Fibroblast of lung (primary cell): ENCODE results near the gene NMNAT3. TPM values are rescaled to one million over a fixed set of nuclear protein-coding genes. Genes with fewer than 3 reads are reported as not detected.

Experiments used
- DNase-seq, 2 donors: peaks; one replicate each; pipeline versions ENCODE4 v3.0.0 to v3.0.0-alpha.2; 2010; ENCODE audit warnings: low read depth in 2 of 2
- H2AFZ ChIP-seq: 2 replicates; pipeline ENCODE4 v1.5.1; 2012; ENCODE audit warnings: low read length, control low read depth, inconsistent platforms
- H3K27ac ChIP-seq: 2 replicates; pipeline ENCODE4 v1.5.1; 2011; ENCODE audit warnings: low read length, control low read depth; ENCODE audit not compliant: insufficient read depth
- H3K27me3 ChIP-seq: 2 replicates; pipeline ENCODE4 v1.5.1; 2011; ENCODE audit warnings: mild to moderate bottlenecking, low read length; ENCODE audit not compliant: control insufficient read depth, insufficient read depth
- H3K36me3 ChIP-seq: 2 replicates; pipeline ENCODE4 v1.5.1; 2011; ENCODE audit warnings: low read length; ENCODE audit not compliant: control insufficient read depth, insufficient read depth
- H3K4me1 ChIP-seq: 2 replicates; pipeline ENCODE4 v1.5.1; 2011; ENCODE audit warnings: low read length; ENCODE audit not compliant: control insufficient read depth, insufficient read depth; ENCODE audit errors: extremely low read depth
- H3K4me2 ChIP-seq: 2 replicates; pipeline ENCODE4 v1.5.1; 2011; ENCODE audit warnings: low read length, control low read depth; ENCODE audit not compliant: insufficient read depth; ENCODE audit errors: extremely low read depth
- H3K4me3 ChIP-seq, 4 experiments: fragments of 200-600 bp in 1 of 4; sonication (generic) in 1 of 4; replicated peaks in 1 of 4; 2 replicates each; pipeline ENCODE4 v1.5.1; 2011 to 2016; ENCODE audit warnings: low read length in 4 of 4, low read depth in 3 of 4, mild to moderate bottlenecking in 3 of 4, control low read depth in 2 of 4, inconsistent platforms in 1 of 4, mixed read lengths in 1 of 4; ENCODE audit not compliant: insufficient read depth in 1 of 4; ENCODE audit errors: control extremely low read depth in 1 of 4
- H3K79me2 ChIP-seq: 2 replicates; pipeline ENCODE4 v1.5.1; 2012; ENCODE audit warnings: mild to moderate bottlenecking, low read length, inconsistent platforms; ENCODE audit not compliant: control insufficient read depth, insufficient read depth
- H3K9ac ChIP-seq: 2 replicates; pipeline ENCODE4 v1.5.1; 2011; ENCODE audit warnings: mild to moderate bottlenecking, low read length, control low read depth; ENCODE audit not compliant: insufficient read depth
- H3K9me3 ChIP-seq: 2 replicates; pipeline ENCODE4 v1.5.1; 2012; ENCODE audit warnings: low read depth, low read length; ENCODE audit not compliant: control insufficient read depth, insufficient read depth
- H4K20me1 ChIP-seq: 2 replicates; pipeline ENCODE4 v1.5.1; 2011; ENCODE audit warnings: low read length; ENCODE audit not compliant: control insufficient read depth, insufficient read depth; ENCODE audit errors: extremely low read depth
- EZH2 ChIP-seq: IDR thresholded peaks from 2 replicates; pipeline ENCODE4 v1.5.1; 2012; ENCODE audit warnings: low read length, control low read depth, mild to moderate bottlenecking; ENCODE audit errors: missing control alignments
- polyA plus RNA-seq, 2 donors: library from polyadenylated mRNA; depleted of rRNA in 1 of 2; stranded (reverse) in 1 of 2; unstranded in 1 of 2; fragments of >200 nt; gene quantifications; 2 replicates each; pipeline ENCODE4 v1.2.1, GENCODE V29; 2011 to 2012; ENCODE audit warnings: missing spikeins in 1 of 2
- total RNA-seq: library from RNA; depleted of rRNA; stranded (reverse); fragments of >200 nt; gene quantifications from 2 replicates; pipeline ENCODE4 v1.2.1, GENCODE V29; 2014
- TF ChIP-seq, protein P1 (sequence below), 2 donors: IDR thresholded peaks in 1 of 2; conservative IDR thresholded peaks in 1 of 2; 1 replicate in 1 of 2; 2 replicates in 1 of 2; pipeline ENCODE4 v1.5.1; 2011 to 2012; ENCODE audit warnings: low read length in 2 of 2, control low read depth in 1 of 2, inconsistent platforms in 1 of 2, low read depth in 1 of 2, mild to moderate bottlenecking in 1 of 2

The NMNAT3 gene
- total and polyA plus RNA-seq, 2 donors (not counting 1 experiment from before 2014, with no cell fraction given): 0.68 to 2.5 TPM

DNA sequence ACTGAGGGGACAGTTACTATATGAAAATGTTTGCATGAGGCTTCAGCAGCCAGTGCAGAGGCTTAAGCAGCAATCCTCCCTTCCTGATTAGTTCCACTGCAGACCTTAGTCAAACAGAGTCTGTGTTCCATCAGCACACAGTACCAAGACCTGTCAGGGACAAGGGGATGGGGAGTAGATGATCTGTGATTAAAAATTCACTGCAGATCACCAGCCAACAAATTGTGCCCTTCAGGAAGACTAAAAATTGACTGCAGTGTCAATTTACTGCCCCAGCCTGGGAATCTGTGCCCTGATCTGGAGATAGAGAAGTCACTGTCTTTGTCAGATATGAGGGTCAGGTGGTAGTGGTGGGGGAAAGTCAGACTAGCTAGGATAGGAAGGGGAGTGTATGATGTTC, 13.8 kb upstream of the NMNAT3 start:
- H3K79me2 ChIP-seq: no peaks in the 10 kb centered on the region
- H3K4me2 ChIP-seq: no peak overlapping the region
- H2AFZ ChIP-seq: no peak overlapping the region
- H3K4me1 ChIP-seq: no peaks in the 10 kb centered on the region
- H3K27me3 ChIP-seq: no peaks in the 10 kb centered on the region
- no peak overlapping the region for H3K27ac ChIP-seq
- no peak overlapping the region for H3K4me3 ChIP-seq
- H3K9me3 ChIP-seq: no peaks in the 10 kb centered on the region
- no peaks in the 10 kb centered on the region for H4K20me1 ChIP-seq
- no peak for DNase-seq
- no peaks in the 10 kb centered on the region for H3K36me3 ChIP-seq
- no peak for TF ChIP-seq EZH2
- TF ChIP-seq, protein P1, sequence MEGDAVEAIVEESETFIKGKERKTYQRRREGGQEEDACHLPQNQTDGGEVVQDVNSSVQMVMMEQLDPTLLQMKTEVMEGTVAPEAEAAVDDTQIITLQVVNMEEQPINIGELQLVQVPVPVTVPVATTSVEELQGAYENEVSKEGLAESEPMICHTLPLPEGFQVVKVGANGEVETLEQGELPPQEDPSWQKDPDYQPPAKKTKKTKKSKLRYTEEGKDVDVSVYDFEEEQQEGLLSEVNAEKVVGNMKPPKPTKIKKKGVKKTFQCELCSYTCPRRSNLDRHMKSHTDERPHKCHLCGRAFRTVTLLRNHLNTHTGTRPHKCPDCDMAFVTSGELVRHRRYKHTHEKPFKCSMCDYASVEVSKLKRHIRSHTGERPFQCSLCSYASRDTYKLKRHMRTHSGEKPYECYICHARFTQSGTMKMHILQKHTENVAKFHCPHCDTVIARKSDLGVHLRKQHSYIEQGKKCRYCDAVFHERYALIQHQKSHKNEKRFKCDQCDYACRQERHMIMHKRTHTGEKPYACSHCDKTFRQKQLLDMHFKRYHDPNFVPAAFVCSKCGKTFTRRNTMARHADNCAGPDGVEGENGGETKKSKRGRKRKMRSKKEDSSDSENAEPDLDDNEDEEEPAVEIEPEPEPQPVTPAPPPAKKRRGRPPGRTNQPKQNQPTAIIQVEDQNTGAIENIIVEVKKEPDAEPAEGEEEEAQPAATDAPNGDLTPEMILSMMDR (conservative IDR thresholded peaks at IDR 0.05 in 1 of 2, IDR thresholded peaks at IDR 0.05 in 1 of 2; ENCODE audit: low read depth in 1 of 2, low read length in 2 of 2): no peak
- no peak overlapping the region for H3K9ac ChIP-seq

DNA sequence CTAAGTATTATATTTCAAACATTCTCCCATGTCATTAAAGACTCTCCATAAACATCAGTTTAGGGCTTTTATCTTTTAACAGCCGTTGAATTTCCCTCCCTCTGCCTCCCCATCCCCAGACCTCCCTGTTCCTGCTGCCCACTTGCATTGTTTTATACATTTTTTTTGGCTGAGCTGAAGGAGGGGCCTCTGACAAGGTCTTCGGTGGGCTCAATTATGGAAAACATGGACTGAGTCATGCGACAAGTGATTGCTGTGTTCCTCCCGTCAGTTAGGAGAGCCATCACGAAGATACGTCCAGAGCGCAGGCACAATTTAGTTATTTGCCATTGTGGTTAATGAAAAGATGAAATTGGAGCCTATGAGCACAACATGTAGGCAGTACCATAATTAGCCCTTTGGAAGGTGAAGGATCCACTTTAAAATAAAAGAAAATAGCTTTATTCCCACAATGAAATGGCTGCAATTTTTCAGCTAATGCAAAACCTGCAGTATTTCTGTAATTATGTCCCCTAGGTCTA, 12.0 kb upstream of the NMNAT3 start:
- Histone ChIP-seq H3K27me3 (no peaks in the 10 kb centered on the region), H3K9me3 (no peaks in the 10 kb centered on the region), H3K27ac (no peak overlapping the region), H3K36me3 (no peaks in the 10 kb centered on the region), H4K20me1 (no peaks in the 10 kb centered on the region), H3K4me3 (no peak overlapping the region), H3K4me2 (no peak overlapping the region), H2AFZ (no peak overlapping the region), H3K4me1 (no peaks in the 10 kb centered on the region), H3K79me2 (no peaks in the 10 kb centered on the region), H3K9ac (no peak overlapping the region)
- no peak for DNase-seq
- TF ChIP-seq, protein P1 (conservative IDR thresholded peaks at IDR 0.05 in 1 of 2, IDR thresholded peaks at IDR 0.05 in 1 of 2; ENCODE audit: low read depth in 1 of 2, low read length in 2 of 2): no peak
- no peak for TF ChIP-seq EZH2

DNA sequence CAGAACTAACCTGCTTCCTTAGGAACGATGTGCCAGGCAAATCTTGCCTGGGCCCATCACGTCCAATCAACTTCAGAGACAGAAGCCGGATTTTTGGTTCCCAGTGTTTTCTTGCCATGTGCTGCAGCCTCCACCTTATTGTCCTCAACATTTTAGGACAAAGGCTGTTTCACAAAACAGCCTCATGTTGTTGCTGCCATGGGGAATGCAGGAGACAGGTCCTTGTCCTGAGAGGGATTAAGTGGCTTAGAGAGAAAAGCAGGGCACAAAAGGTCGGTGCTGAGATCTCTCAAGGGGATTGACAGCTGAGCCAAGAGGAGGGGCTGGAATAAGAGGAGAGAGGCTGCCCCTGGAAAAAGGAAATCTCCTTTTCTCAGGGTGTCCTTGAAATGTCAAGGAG, 11.3 kb upstream of the NMNAT3 start:
- TF ChIP-seq, protein P1 (conservative IDR thresholded peaks at IDR 0.05 in 1 of 2, IDR thresholded peaks at IDR 0.05 in 1 of 2; ENCODE audit: low read depth in 1 of 2, low read length in 2 of 2): no peak
- TF ChIP-seq EZH2: no peak
- Histone ChIP-seq H3K4me3 (no peak overlapping the region), H3K27ac (no peak overlapping the region), H3K4me1 (no peaks in the 10 kb centered on the region), H3K27me3 (no peaks in the 10 kb centered on the region), H3K4me2 (no peak overlapping the region), H2AFZ (no peak overlapping the region), H3K9ac (no peak overlapping the region), H4K20me1 (no peaks in the 10 kb centered on the region), H3K36me3 (no peaks in the 10 kb centered on the region), H3K9me3 (no peaks in the 10 kb centered on the region), H3K79me2 (no peaks in the 10 kb centered on the region)
- no peak for DNase-seq
